Motor neuron (in vitro differentiated cells): ENCODE data around the gene UBQLNL. TPM values are rescaled to one million over a fixed set of nuclear protein-coding genes. Genes with fewer than 3 reads are reported as not detected.

Source experiments
- ATAC-seq, 8 experiments: fragments of 200-7000 bp; cut with Tn5 transposase; replicated peaks in 6 of 8; 2 replicates each; pipeline ENCODE4 v1.8.0; 2021; ENCODE audit warnings: mild to moderate bottlenecking in 8 of 8, moderate library complexity in 8 of 8
- H3K27ac ChIP-seq, 2 donors: fragments of 250-450 bp; sonication (Bioruptor Pico); 2 replicates each; pipeline ENCODE4 v1.9.0; 2021; ENCODE audit warnings: antibody characterized with exemption in 2 of 2, mild to moderate bottlenecking in 2 of 2, moderate library complexity in 1 of 2
- H3K4me1 ChIP-seq, 2 donors: fragments of 250-450 bp; sonication (Bioruptor Pico); replicated peaks in 1 of 2; 2 replicates each; pipeline ENCODE4 v1.6.1; 2021; ENCODE audit warnings: antibody characterized with exemption in 2 of 2, mild to moderate bottlenecking in 2 of 2, moderate library complexity in 1 of 2
- H3K4me3 ChIP-seq, 5 donors: fragments of 250-450 bp; sonication (Bioruptor Pico); 2 replicates each; pipeline ENCODE4 v1.9.0; 2021; ENCODE audit warnings: antibody characterized with exemption in 5 of 5, mild to moderate bottlenecking in 5 of 5, moderate library complexity in 4 of 5
- WGBS, 10 experiments: fragments of 450-650 bp; shearing (Covaris generic); methylation state at CpG; one replicate each; pipeline ENCODE4 v1.0.0; 2022; 5-methylcytosine and 5-hydroxymethylcytosine counted together
- in situ Hi-C, 9 experiments: fragments of 400-800 bp; cut with MboI; loops; one replicate each; pipeline ENCODE4 v1.15.0; 2021; ENCODE audit warnings: low sequenced_read_pairs in 9 of 9, low pct_unique_long_range_greater_than_20kb in 2 of 9; ENCODE audit not compliant: unreplicated experiment in 9 of 9
- total RNA-seq, 8 experiments: library from RNA; unstranded; fragments of 300-600 nt; gene quantifications; 2 replicates each; pipeline versions ENCODE4 v1.2.3 to v1.2.4, GENCODE V29; 2022

The UBQLNL gene
- total RNA-seq, 8 experiments from 2014 or later, result 0.15 to 0.73 (median 0.33) TPM

- ATAC-seq, result no peak
- in situ Hi-C loops, result no loop called here
- Histone ChIP-seq H3K27ac (no peak overlapping the region), H3K4me3 (no peak overlapping the region), H3K4me1 (no peaks in the 10 kb centered on the region)
- WGBS, 10 experiments, result 29 to 100% (median 65%) methylated on average over 1 to 2 of the region's 2 CpGs; no CpG with 5 or more reads in 2 of the 10 experiments
Measured at GRCh38 chr11:5531053-5531831, 14.7 kb upstream of the UBQLNL start.

DNA sequence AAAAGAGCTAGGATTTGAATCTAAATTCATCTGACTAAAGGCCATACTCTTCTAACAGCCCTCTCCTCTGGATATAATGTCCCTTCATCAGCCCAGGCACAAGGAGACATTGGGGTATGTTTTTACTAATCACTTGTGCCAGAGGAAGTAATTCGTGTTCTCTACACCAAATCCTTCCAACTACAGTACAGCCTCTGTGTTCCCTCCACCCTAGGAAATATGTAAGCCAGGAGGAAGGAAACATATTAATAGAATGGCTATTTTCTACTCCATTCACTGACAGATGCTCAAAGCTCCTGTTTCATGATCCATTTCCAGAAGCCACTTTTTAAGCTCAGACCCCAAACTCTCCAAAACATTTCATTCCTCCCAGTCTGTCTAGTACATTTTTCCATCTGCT lies 12.0 kb upstream of the UBQLNL start:
- in situ Hi-C loops, result loop anchor here in 1 of 9 experiments (10.0 kb wide), 1 partner anchor 56 kb away; the partner anchor contains the start of gene OR52B6
- Histone ChIP-seq H3K4me1 (no peaks in the 10 kb centered on the region), H3K27ac (no peak overlapping the region), H3K4me3 (no peak overlapping the region)
- 17 to 71% (median 50%) methylated on average over 1 of the region's 1 CpG; no CpG with 5 or more reads in 7 of the 10 experiments for WGBS, 10 experiments
- no peak for ATAC-seq

GRCh38 chr11:5527716-5528115 lies 11.2 kb upstream of the UBQLNL start:
- no peak for ATAC-seq
- H3K27ac ChIP-seq, result no peak overlapping the region
- in situ Hi-C loops, result loop anchor here in 1 of 9 experiments (10.0 kb wide), 1 partner anchor 57 kb away; the partner anchor contains the start of gene OR52B6
- H3K4me1 ChIP-seq, result no peaks in the 10 kb centered on the region
- H3K4me3 ChIP-seq, result no peak overlapping the region
- WGBS, 10 experiments, result 71 to 100% (median 90%) methylated on average over 1 to 4 of the region's 5 CpGs; no CpG with 5 or more reads in 4 of the 10 experiments

DNA sequence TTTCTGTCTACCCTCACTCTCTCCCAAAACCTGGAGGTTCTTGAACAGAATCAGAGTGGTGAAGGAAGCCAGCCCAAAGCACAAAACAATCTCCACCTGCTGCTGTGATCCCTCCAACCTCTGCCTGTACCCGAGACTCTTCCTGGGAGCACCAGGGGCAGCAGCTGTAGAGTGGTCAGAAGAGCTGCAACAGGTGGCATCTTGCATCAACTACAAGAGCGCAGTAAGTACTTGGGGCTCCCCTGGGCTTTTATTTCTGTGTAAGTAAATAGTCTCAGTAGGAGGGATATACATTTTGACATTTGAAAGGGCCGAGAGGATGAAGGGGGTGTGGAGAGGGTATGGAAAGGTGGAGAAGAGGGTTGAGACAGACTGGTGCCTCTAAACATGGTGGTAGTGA lies 8.3 kb upstream of the UBQLNL start:
- ATAC-seq, result no peak
- in situ Hi-C loops, result loop anchor here in 1 of 9 experiments (10.0 kb wide), 1 partner anchor 60 kb away; the partner anchor contains the start of gene OR52B6
- WGBS, 10 experiments, result 0 to 80% (median 33%) methylated on average over 1 to 3 of the region's 3 CpGs; no CpG with 5 or more reads in 2 of the 10 experiments
- no peak overlapping the region for H3K4me3 ChIP-seq
- H3K4me1 ChIP-seq, result no peaks in the 10 kb centered on the region
- no peak overlapping the region for H3K27ac ChIP-seq

DNA sequence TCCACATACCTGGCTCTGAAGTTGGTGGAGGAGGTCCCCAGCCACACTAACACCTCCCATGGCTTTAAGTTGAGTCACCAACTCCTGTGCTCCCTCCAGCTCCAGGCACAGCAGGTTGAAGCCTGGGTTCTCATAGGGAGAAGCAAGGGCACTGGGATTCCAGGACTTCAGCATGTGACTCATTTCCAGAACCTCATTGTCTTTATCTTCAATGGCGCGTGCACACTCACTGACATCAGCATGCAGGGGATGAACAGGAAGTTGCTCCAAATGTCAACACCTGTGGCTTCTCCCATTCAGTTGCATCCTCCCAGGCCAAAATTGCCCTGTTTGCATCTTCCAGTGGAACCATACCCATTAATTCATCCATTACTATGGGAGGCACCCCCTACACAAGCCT lies 5.8 kb upstream of the UBQLNL start:
- ATAC-seq, result no peak
- Histone ChIP-seq H3K27ac (no peak overlapping the region), H3K4me3 (no peak overlapping the region), H3K4me1 (no peaks in the 10 kb centered on the region)
- WGBS, 10 experiments, result 85 to 100% methylated on average over 2 of the region's 2 CpGs; no CpG with 5 or more reads in 8 of the 10 experiments
- in situ Hi-C loops, result loop anchor here in 1 of 9 experiments (10.0 kb wide), 1 partner anchor 62 kb away; the partner anchor contains the start of gene OR52B6

DNA sequence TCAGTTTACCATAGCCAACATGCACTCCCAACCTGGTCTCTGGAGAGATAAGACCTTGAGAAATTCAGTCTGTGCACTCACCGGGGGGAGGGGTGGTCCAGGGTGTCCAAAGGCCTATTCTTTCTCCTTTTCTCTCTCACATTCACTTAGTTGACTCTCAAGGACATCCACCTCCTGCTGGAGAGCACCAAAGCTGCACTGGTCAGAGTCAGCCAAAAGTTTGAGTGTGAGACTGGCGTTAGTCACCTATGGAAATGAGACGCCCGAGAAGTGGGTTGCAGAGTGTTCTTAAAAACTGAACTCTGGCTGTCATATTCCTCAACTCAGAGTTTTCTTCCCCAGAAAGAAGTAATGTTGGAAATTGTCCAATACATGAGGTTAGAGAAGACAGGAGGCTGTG lies 5.0 kb upstream of the UBQLNL start:
- H3K27ac ChIP-seq, result no peak overlapping the region
- no peak for ATAC-seq
- 74 to 100% (median 92%) methylated on average over 1 to 4 of the region's 4 CpGs; no CpG with 5 or more reads in 6 of the 10 experiments for WGBS, 10 experiments
- H3K4me3 ChIP-seq, result no peak overlapping the region
- in situ Hi-C loops, result loop anchor here in 1 of 9 experiments (10.0 kb wide), 1 partner anchor 63 kb away; the partner anchor contains the start of gene OR52B6
- H3K4me1 ChIP-seq, result no peaks in the 10 kb centered on the region

DNA sequence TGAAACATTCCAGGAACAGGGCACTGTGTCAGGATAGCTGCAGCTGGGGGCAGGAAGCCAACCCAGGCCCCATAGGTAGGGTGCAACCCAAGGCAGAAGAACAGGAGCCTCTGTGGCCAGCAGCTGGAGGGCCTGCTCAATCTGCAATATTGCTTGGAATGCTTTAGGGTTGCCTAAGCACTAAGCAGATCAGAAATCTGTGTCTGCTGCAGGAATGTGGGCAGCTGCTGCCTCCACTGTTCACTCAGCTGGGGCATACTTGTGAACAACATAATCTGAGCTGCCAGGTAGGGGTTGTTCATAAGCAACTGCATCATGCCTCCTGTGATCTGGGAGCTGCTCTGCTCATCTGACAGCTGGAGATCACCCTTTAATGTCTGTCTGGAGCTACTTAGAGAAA lies 1.7 kb downstream of the UBQLNL start:
- H3K27ac ChIP-seq, result no peak overlapping the region
- ATAC-seq, result no peak
- no peaks in the 10 kb centered on the region for H3K4me1 ChIP-seq
- no peak overlapping the region for H3K4me3 ChIP-seq
- in situ Hi-C loops, result no loop called here

DNA sequence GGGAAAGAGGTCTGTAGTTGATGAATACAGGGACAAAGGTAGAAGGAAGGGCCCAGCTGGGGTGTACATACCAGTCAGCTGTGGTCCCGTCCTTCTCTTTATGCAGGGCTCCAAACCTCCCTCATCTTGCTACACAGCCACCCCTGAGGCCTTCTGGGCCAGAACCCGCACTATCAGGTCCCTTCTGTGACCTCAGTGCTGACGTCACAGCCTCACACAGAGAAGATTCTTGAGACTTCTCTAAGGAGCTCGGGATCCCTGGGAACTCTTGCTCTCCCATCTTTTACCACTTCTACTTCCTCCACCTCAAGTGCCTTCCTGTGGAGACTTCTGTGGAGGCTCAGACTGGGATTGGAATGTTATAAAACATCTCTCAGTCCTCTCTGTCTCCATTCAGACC lies 6.7 kb downstream of the UBQLNL start, which contains the start of gene UBQLN3:
Gene UBQLN3 (minus strand): TSS at position 155 of the 400 bp plus-strand sequence. CDS start 399 bp downstream, outside the sequence.
- WGBS, 10 experiments, result 0 to 82% (median 64%) methylated on average over 1 to 3 of the region's 4 CpGs; no CpG with 5 or more reads in 5 of the 10 experiments
- no peak for ATAC-seq
- in situ Hi-C loops, result no loop called here
- Histone ChIP-seq H3K27ac (no peak within 1 kb of the TSS), H3K4me1 (no peaks in the 10 kb centered on the region), H3K4me3 (no peak within 1 kb of the TSS)

DNA sequence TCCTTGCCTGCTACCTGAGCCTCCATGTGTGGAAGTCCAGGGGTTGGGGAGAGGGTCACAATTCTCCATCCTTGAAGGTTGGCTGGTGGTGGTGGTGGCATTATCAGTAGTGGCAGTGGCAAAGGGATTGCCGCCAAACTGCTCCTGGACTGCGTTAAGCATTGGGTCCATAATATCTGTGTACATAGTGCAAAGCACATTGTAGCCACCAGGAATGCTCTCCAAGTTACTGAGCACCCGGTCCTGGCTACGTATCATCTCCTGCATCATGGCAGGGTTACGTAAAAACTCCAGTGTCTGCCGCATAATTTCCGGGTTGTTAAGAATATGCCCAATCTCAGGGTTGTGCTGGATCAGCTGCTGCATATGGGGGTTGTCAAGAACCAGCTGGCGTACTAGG lies 7.9 kb downstream of the UBQLNL start:
- Histone ChIP-seq H3K27ac (no peak overlapping the region), H3K4me1 (no peaks in the 10 kb centered on the region), H3K4me3 (no peak overlapping the region)
- 60 to 100% (median 91%) methylated on average over 1 to 6 of the region's 8 CpGs; no CpG with 5 or more reads in 4 of the 10 experiments for WGBS, 10 experiments
- in situ Hi-C loops, result no loop called here
- no peak for ATAC-seq

GRCh38 chr11:5507933-5508305 lies 8.6 kb downstream of the UBQLNL start:
- no peaks in the 10 kb centered on the region for H3K4me1 ChIP-seq
- WGBS, 10 experiments, result 0 to 93% (median 40%) methylated on average over 1 to 5 of the region's 6 CpGs; no CpG with 5 or more reads in 3 of the 10 experiments
- no peak overlapping the region for H3K27ac ChIP-seq
- no peak overlapping the region for H3K4me3 ChIP-seq
- no peak for ATAC-seq
- in situ Hi-C loops, result no loop called here

- no peak for ATAC-seq
- H3K4me3 ChIP-seq, result no peak overlapping the region
- in situ Hi-C loops, result no loop called here
- 20 to 88% (median 54%) methylated on average over 1 to 7 of the region's 9 CpGs; no CpG with 5 or more reads in 2 of the 10 experiments for WGBS, 10 experiments
- no peak overlapping the region for H3K27ac ChIP-seq
- H3K4me1 ChIP-seq, result no peaks in the 10 kb centered on the region
Measured at GRCh38 chr11:5507177-5507932, 9.1 kb downstream of the UBQLNL start.

- no peaks in the 10 kb centered on the region for H3K4me1 ChIP-seq
- in situ Hi-C loops, result no loop called here
- ATAC-seq, result no peak
- 55 to 93% (median 80%) methylated on average over 1 to 9 of the region's 9 CpGs; no CpG with 5 or more reads in 1 of the 10 experiments for WGBS, 10 experiments
- no peak overlapping the region for H3K27ac ChIP-seq
- H3K4me3 ChIP-seq, result no peak overlapping the region
Measured at GRCh38 chr11:5505363-5506048, 11.0 kb downstream of the UBQLNL start.
